Mesenchymal stem cell (in vitro differentiated cells and primary cell): ENCODE measurements around the gene TSPAN12.
A peak's percentile ranks its signal among the peaks of the same experiment; 100 is the strongest.

Experiments used
- DNase-seq: peaks from one replicate; pipeline ENCODE4 v3.0.0-alpha.2; 2013
- H2AFZ ChIP-seq: one replicate; pipeline ENCODE4 v1.6.1; 2013; ENCODE audit warnings: low read depth, mild to moderate bottlenecking, control low read depth, inconsistent platforms, low read length, moderate library complexity
- H2AK5ac ChIP-seq: 2 replicates; pipeline ENCODE4 v1.6.1; 2013; ENCODE audit warnings: low read length, moderate library complexity, mild to moderate bottlenecking, inconsistent platforms; ENCODE audit not compliant: severe bottlenecking
- H2BK120ac ChIP-seq: one replicate; pipeline ENCODE4 v1.6.1; 2013; ENCODE audit warnings: low read depth, mild to moderate bottlenecking, inconsistent platforms, low read length, moderate library complexity
- H2BK12ac ChIP-seq, 2 experiments: one replicate each; pipeline ENCODE4 v1.6.1; 2013; ENCODE audit warnings: inconsistent platforms in 2 of 2, low read length in 2 of 2, mild to moderate bottlenecking in 2 of 2, moderate library complexity in 2 of 2, control low read depth in 1 of 2
- H2BK15ac ChIP-seq: one replicate; pipeline ENCODE4 v1.6.1; 2013; ENCODE audit warnings: mild to moderate bottlenecking, low read depth, inconsistent platforms; ENCODE audit not compliant: poor library complexity, severe bottlenecking
- H2BK5ac ChIP-seq: 2 replicates; pipeline ENCODE4 v1.6.1; 2013; ENCODE audit warnings: low read depth, mild to moderate bottlenecking, low read length, control low read depth, inconsistent platforms; ENCODE audit not compliant: poor library complexity, severe bottlenecking
- H3K14ac ChIP-seq, 2 experiments: one replicate each; pipeline ENCODE4 v1.6.1; 2013; ENCODE audit warnings: inconsistent platforms in 2 of 2, low read length in 2 of 2, control low read depth in 1 of 2, mild to moderate bottlenecking in 1 of 2, moderate library complexity in 1 of 2
- H3K18ac ChIP-seq, 2 experiments: one replicate each; pipeline ENCODE4 v1.6.1; 2013; ENCODE audit warnings: inconsistent platforms in 2 of 2, low read length in 2 of 2, control low read depth in 1 of 2, low read depth in 1 of 2, mild to moderate bottlenecking in 1 of 2
- H3K23ac ChIP-seq, 2 experiments: one replicate each; pipeline ENCODE4 v1.6.1; 2013; ENCODE audit warnings: inconsistent platforms in 2 of 2, low read length in 2 of 2, mild to moderate bottlenecking in 2 of 2, moderate library complexity in 2 of 2, control low read depth in 1 of 2
- H3K27ac ChIP-seq: 2 replicates; pipeline ENCODE4 v1.5.1; 2013; ENCODE audit warnings: mild to moderate bottlenecking, moderate library complexity, low read length, control low read depth, inconsistent platforms; ENCODE audit not compliant: poor library complexity, severe bottlenecking
- H3K27me3 ChIP-seq, 2 experiments: 2 replicates each; pipeline versions ENCODE4 v1.6.1 to v1.7.0; 2013; ENCODE audit warnings: low read length in 2 of 2, mild to moderate bottlenecking in 2 of 2, moderate library complexity in 2 of 2, control low read depth in 1 of 2, inconsistent platforms in 1 of 2; ENCODE audit not compliant: control insufficient read depth in 1 of 2, insufficient read depth in 1 of 2
- H3K36me3 ChIP-seq, 2 experiments: 2 replicates each; pipeline versions ENCODE4 v1.6.1 to v1.7.0; 2013; ENCODE audit warnings: low read length in 2 of 2, control low read depth in 1 of 2, inconsistent platforms in 1 of 2, low read depth in 1 of 2, mild to moderate bottlenecking in 1 of 2; ENCODE audit not compliant: insufficient read depth in 2 of 2, control insufficient read depth in 1 of 2
- H3K4ac ChIP-seq, 2 experiments: one replicate each; pipeline ENCODE4 v1.6.1; 2013; ENCODE audit warnings: inconsistent platforms in 2 of 2, low read length in 2 of 2, mild to moderate bottlenecking in 2 of 2, moderate library complexity in 2 of 2, control low read depth in 1 of 2, low read depth in 1 of 2
- H3K4me1 ChIP-seq: 2 replicates; pipeline ENCODE4 v1.6.1; 2013; ENCODE audit warnings: low read depth, low read length, control low read depth; ENCODE audit not compliant: control insufficient read depth, insufficient read depth
- H3K4me2 ChIP-seq: 2 replicates; pipeline ENCODE4 v1.6.1; 2013; ENCODE audit warnings: low read length, mild to moderate bottlenecking, inconsistent platforms; ENCODE audit not compliant: poor library complexity, severe bottlenecking
- H3K4me3 ChIP-seq, 2 experiments: 2 replicates each; pipeline versions ENCODE4 v1.5.1 to v1.7.0; 2013; ENCODE audit warnings: low read length in 2 of 2, mild to moderate bottlenecking in 2 of 2, control low read depth in 1 of 2, low read depth in 1 of 2; ENCODE audit not compliant: insufficient read depth in 1 of 2
- H3K79me1 ChIP-seq: replicated peaks from 2 replicates; pipeline ENCODE4 v1.6.1; 2013; ENCODE audit warnings: mild to moderate bottlenecking, control low read depth, low read length, inconsistent platforms; ENCODE audit not compliant: poor library complexity, severe bottlenecking
- H3K9ac ChIP-seq: 2 replicates; pipeline ENCODE4 v1.7.0; 2013; ENCODE audit warnings: mild to moderate bottlenecking, low read length, moderate library complexity
- H3K9me3 ChIP-seq: 2 replicates; pipeline ENCODE4 v1.7.0; 2013; ENCODE audit warnings: mild to moderate bottlenecking, low read length; ENCODE audit not compliant: control insufficient read depth
- H4K8ac ChIP-seq: one replicate; pipeline ENCODE4 v1.6.1; 2013; ENCODE audit warnings: inconsistent platforms, mild to moderate bottlenecking, low read length, moderate library complexity
- H4K91ac ChIP-seq: one replicate; pipeline ENCODE4 v1.6.1; 2013; ENCODE audit warnings: mild to moderate bottlenecking, low read length, inconsistent platforms
- WGBS: methylation state at CpG from one replicate; pipeline ENCODE4 v1.1.7; 2013; ENCODE audit warnings: mixed read lengths; 5-methylcytosine and 5-hydroxymethylcytosine counted together

The TSPAN12 gene

GRCh38 chr7:120814253-120814939, 43.5 kb downstream of the TSPAN12 start:
- Histone ChIP-seq H2AFZ (no peak overlapping the region), H2BK15ac (no peak overlapping the region), H2BK5ac (no peak overlapping the region), H4K8ac (no peak overlapping the region), H3K4me2 (no peak overlapping the region), H2BK120ac (no peak overlapping the region), H3K18ac (no peak overlapping the region), H3K4me3 (no peak overlapping the region), H3K27me3 (no peaks in the 10 kb centered on the region), H3K36me3 (no peaks in the 10 kb centered on the region), H3K4me1 (no peaks in the 10 kb centered on the region), H3K4ac (no peak overlapping the region), H4K91ac (no peak overlapping the region), H3K14ac (no peak overlapping the region), H2BK12ac (peak overlapping the region in 1 of 2 experiments; percentile 54), H3K9ac (no peak overlapping the region), H3K9me3 (no peaks in the 10 kb centered on the region), H3K79me1 (no peaks in the 10 kb centered on the region), H2AK5ac (no peak overlapping the region), H3K27ac (no peak overlapping the region), H3K23ac (no peak overlapping the region)
- no peak for DNase-seq
- WGBS, result 89% methylated on average over 4 of the region's 6 CpGs

DNA sequence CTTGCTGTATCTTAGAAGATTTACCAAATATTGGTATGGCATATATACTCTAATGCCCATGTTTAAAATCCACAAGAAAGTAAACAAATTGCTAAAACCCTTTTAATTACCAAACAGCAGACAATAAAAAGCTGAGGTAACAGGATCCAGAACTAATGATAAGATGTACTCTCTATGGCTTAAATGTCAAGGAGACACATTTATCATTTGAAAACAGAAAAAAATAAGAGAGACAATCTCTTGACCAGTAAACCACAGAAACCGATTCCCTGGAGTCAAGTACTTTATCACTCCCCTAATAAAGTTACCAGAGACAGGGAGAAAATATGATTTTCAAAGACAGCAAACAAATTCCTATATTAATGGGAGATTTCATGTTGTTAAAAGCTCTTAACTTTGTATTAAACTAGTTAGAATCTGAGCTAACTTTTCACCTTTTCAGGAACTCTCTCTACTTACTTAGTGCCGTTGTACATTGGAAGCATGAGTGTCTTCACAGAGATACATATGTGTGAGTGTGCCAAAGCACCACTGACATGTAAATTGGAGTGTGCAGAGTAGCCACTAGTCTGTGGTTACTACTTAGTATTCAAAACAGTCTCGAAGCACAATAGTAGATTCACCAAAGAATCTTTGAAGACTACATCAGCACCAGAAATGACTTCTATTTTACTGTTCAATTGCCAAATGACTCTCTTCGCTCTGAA, 44.2 kb downstream of the TSPAN12 start:
- H4K8ac ChIP-seq, result no peak overlapping the region
- no peak overlapping the region for H3K9ac ChIP-seq
- H2BK5ac ChIP-seq, result no peak overlapping the region
- no peak overlapping the region for H3K14ac ChIP-seq
- H3K4me1 ChIP-seq, result no peaks in the 10 kb centered on the region
- no peaks in the 10 kb centered on the region for H3K79me1 ChIP-seq
- H2AFZ ChIP-seq, result no peak overlapping the region
- H2BK120ac ChIP-seq, result no peak overlapping the region
- no peaks in the 10 kb centered on the region for H3K9me3 ChIP-seq
- H2BK15ac ChIP-seq, result no peak overlapping the region
- H3K27me3 ChIP-seq, result no peaks in the 10 kb centered on the region
- H2AK5ac ChIP-seq, result no peak overlapping the region
- H3K4ac ChIP-seq, result no peak overlapping the region
- H4K91ac ChIP-seq, result no peak overlapping the region
- H3K27ac ChIP-seq, result no peak overlapping the region
- no peak overlapping the region for H2BK12ac ChIP-seq
- no peak overlapping the region for H3K4me3 ChIP-seq
- no peak overlapping the region for H3K18ac ChIP-seq
- no peak overlapping the region for H3K23ac ChIP-seq
- DNase-seq, result no peak
- WGBS, result 89% methylated on average over 3 of the region's 4 CpGs
- H3K36me3 ChIP-seq, result no peaks in the 10 kb centered on the region
- H3K4me2 ChIP-seq, result no peak overlapping the region

GRCh38 chr7:120813089-120813488, 44.9 kb downstream of the TSPAN12 start:
- H3K36me3 ChIP-seq, result no peaks in the 10 kb centered on the region
- no peak overlapping the region for H3K27ac ChIP-seq
- no peak overlapping the region for H3K9ac ChIP-seq
- H3K23ac ChIP-seq, result no peak overlapping the region
- no peaks in the 10 kb centered on the region for H3K4me1 ChIP-seq
- no peak overlapping the region for H3K18ac ChIP-seq
- no peak overlapping the region for H2AK5ac ChIP-seq
- H2BK120ac ChIP-seq, result no peak overlapping the region
- no peak overlapping the region for H2BK12ac ChIP-seq
- H3K79me1 ChIP-seq, result no peaks in the 10 kb centered on the region
- no peak overlapping the region for H3K14ac ChIP-seq
- H2BK5ac ChIP-seq, result no peak overlapping the region
- no peak overlapping the region for H4K91ac ChIP-seq
- H2AFZ ChIP-seq, result no peak overlapping the region
- no peak overlapping the region for H3K4ac ChIP-seq
- H3K9me3 ChIP-seq, result no peaks in the 10 kb centered on the region
- H2BK15ac ChIP-seq, result no peak overlapping the region
- DNase-seq, result no peak
- no peaks in the 10 kb centered on the region for H3K27me3 ChIP-seq
- no peak overlapping the region for H3K4me2 ChIP-seq
- no peak overlapping the region for H4K8ac ChIP-seq
- no peak overlapping the region for H3K4me3 ChIP-seq

GRCh38 chr7:120809260-120809659, 48.7 kb downstream of the TSPAN12 start:
- DNase-seq, result no peak
- H4K8ac ChIP-seq, result no peak overlapping the region

More at GRCh38 chr7:120809260-120809659, 48.7 kb downstream of the TSPAN12 start:
- no peak overlapping the region for H2BK120ac ChIP-seq
- H2AFZ ChIP-seq, result no peak overlapping the region
- H3K36me3 ChIP-seq, result no peaks in the 10 kb centered on the region
- no peak overlapping the region for H3K4me3 ChIP-seq
- no peak overlapping the region for H3K9ac ChIP-seq
- no peak overlapping the region for H4K91ac ChIP-seq
- H3K27me3 ChIP-seq, result no peaks in the 10 kb centered on the region
- no peak overlapping the region for H2BK12ac ChIP-seq
- H2AK5ac ChIP-seq, result no peak overlapping the region
- H2BK5ac ChIP-seq, result no peak overlapping the region
- H2BK15ac ChIP-seq, result no peak overlapping the region
- WGBS, result 33% methylated on average over 1 of the region's 3 CpGs
- no peak overlapping the region for H3K14ac ChIP-seq
- no peaks in the 10 kb centered on the region for H3K4me1 ChIP-seq
- H3K79me1 ChIP-seq, result no peaks in the 10 kb centered on the region
- no peak overlapping the region for H3K4ac ChIP-seq
- no peak overlapping the region for H3K4me2 ChIP-seq
- H3K18ac ChIP-seq, result no peak overlapping the region
- no peak overlapping the region for H3K23ac ChIP-seq
- no peaks in the 10 kb centered on the region for H3K9me3 ChIP-seq
- H3K27ac ChIP-seq, result no peak overlapping the region
